HUES6 (cell line): ENCODE measurements around the gene UBN2.
A peak's percentile ranks its signal among the peaks of the same experiment; 100 is the strongest.

Experiments
- H3K27ac ChIP-seq: 2 replicates; pipeline ENCODE4 v1.7.0; 2013; ENCODE audit warnings: low read depth, mild to moderate bottlenecking, low read length, inconsistent platforms
- H3K27me3 ChIP-seq: 2 replicates; pipeline ENCODE4 v1.6.1; 2013; ENCODE audit warnings: low read length; ENCODE audit not compliant: control insufficient read depth, insufficient read depth
- H3K36me3 ChIP-seq: 2 replicates; pipeline ENCODE4 v1.6.1; 2013; ENCODE audit warnings: low read length; ENCODE audit not compliant: control insufficient read depth, insufficient read depth
- H3K4me1 ChIP-seq: 2 replicates; pipeline ENCODE4 v1.6.1; 2013; ENCODE audit warnings: low read length; ENCODE audit not compliant: control insufficient read depth, insufficient read depth
- H3K4me3 ChIP-seq: 2 replicates; pipeline ENCODE4 v1.5.1; 2013; ENCODE audit warnings: low read depth, low read length
- H3K9ac ChIP-seq: one replicate; pipeline ENCODE4 v1.6.1; 2013; ENCODE audit warnings: mild to moderate bottlenecking, low read length
- H3K9me3 ChIP-seq: 2 replicates; pipeline ENCODE4 v1.6.1; 2013; ENCODE audit warnings: low read depth, low read length; ENCODE audit not compliant: control insufficient read depth, insufficient read depth

UBN2 gene

GRCh38 chr7:139232377-139232717, 1.3 kb downstream of the UBN2 start:
- Histone ChIP-seq H3K9me3 (no peaks in the 10 kb centered on the region), H3K27ac (no peak overlapping the region), H3K27me3 (no peaks in the 10 kb centered on the region), H3K9ac (peak overlapping the region; percentile 92), H3K4me3 (peak overlapping the region; percentile 98), H3K36me3 (peaks cover 6% of the 10 kb centered on the region), H3K4me1 (peaks cover 9% of the 10 kb centered on the region)

GRCh38 chr7:139232904-139233303, 1.9 kb downstream of the UBN2 start:
- peak overlapping the region; percentile 98 for H3K4me3 ChIP-seq
- peaks cover 9% of the 10 kb centered on the region for H3K4me1 ChIP-seq
- peaks cover 12% of the 10 kb centered on the region for H3K36me3 ChIP-seq
- H3K27ac ChIP-seq = no peak overlapping the region
- no peak overlapping the region for H3K9ac ChIP-seq
- H3K9me3 ChIP-seq = no peaks in the 10 kb centered on the region
- no peaks in the 10 kb centered on the region for H3K27me3 ChIP-seq

DNA sequence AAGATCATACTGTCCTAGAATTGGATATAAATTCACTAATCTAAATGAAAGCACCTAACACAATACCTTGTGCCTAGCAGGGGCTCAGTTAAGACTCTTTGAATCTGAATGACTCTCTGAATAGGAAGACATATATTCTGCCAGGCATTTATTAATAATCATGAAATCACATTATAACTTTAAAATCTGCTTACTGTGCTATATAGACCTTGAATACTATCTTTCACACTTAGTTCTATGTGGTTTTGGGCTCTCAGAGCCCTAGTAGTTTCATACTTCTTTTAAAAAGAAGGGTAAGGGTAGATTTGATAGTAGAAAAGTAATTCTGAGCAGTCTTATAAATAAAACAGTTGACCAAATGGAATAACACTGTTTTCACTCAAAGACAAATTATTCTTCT, 10.2 kb downstream of the UBN2 start:
- Histone ChIP-seq H3K4me1 (no peaks in the 10 kb centered on the region), H3K27me3 (no peaks in the 10 kb centered on the region), H3K9ac (no peak overlapping the region), H3K4me3 (no peak overlapping the region), H3K27ac (no peak overlapping the region), H3K9me3 (no peaks in the 10 kb centered on the region), H3K36me3 (peaks cover 69% of the 10 kb centered on the region)

GRCh38 chr7:139242741-139243281, 11.8 kb downstream of the UBN2 start:
- Histone ChIP-seq H3K4me1 (no peaks in the 10 kb centered on the region), H3K9me3 (no peaks in the 10 kb centered on the region), H3K36me3 (peaks cover 72% of the 10 kb centered on the region), H3K27ac (no peak overlapping the region), H3K9ac (no peak overlapping the region), H3K4me3 (no peak overlapping the region), H3K27me3 (no peaks in the 10 kb centered on the region)

- no peaks in the 10 kb centered on the region for H3K9me3 ChIP-seq
- no peak overlapping the region for H3K9ac ChIP-seq
- H3K27me3 ChIP-seq = no peaks in the 10 kb centered on the region
- no peak overlapping the region for H3K4me3 ChIP-seq
- no peak overlapping the region for H3K27ac ChIP-seq
- no peaks in the 10 kb centered on the region for H3K4me1 ChIP-seq
- H3K36me3 ChIP-seq = peaks cover 80% of the 10 kb centered on the region
Observed at GRCh38 chr7:139245401-139245800, 14.4 kb downstream of the UBN2 start.

- Histone ChIP-seq H3K9ac (no peak overlapping the region), H3K4me1 (no peaks in the 10 kb centered on the region), H3K4me3 (no peak overlapping the region), H3K27me3 (no peaks in the 10 kb centered on the region), H3K27ac (no peak overlapping the region), H3K36me3 (peaks cover 80% of the 10 kb centered on the region), H3K9me3 (no peaks in the 10 kb centered on the region)
Observed at GRCh38 chr7:139246494-139246893, 15.5 kb downstream of the UBN2 start.

DNA sequence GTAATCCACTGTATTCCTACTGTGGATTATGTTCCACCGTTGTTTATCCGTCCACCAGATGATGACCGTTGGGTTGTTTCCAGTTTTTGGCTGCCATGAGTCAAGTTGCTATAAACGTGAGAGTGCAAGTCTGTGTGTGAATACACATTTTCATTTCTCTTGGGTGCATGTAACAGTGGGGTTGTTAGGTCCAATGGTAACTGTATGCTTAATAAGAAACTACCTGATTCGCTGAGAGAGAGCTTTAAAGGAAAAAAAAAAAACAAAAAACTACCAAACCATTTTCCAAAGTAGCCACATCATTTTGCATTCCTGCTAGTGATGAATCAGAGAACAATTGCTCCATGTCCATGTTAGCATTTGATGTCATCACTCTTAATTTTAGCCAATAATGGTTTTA, 15.9 kb downstream of the UBN2 start:
- no peak overlapping the region for H3K4me3 ChIP-seq
- H3K36me3 ChIP-seq = peaks cover 82% of the 10 kb centered on the region
- H3K27me3 ChIP-seq = no peaks in the 10 kb centered on the region
- no peak overlapping the region for H3K9ac ChIP-seq
- no peak overlapping the region for H3K27ac ChIP-seq
- no peaks in the 10 kb centered on the region for H3K9me3 ChIP-seq
- H3K4me1 ChIP-seq = no peaks in the 10 kb centered on the region

DNA sequence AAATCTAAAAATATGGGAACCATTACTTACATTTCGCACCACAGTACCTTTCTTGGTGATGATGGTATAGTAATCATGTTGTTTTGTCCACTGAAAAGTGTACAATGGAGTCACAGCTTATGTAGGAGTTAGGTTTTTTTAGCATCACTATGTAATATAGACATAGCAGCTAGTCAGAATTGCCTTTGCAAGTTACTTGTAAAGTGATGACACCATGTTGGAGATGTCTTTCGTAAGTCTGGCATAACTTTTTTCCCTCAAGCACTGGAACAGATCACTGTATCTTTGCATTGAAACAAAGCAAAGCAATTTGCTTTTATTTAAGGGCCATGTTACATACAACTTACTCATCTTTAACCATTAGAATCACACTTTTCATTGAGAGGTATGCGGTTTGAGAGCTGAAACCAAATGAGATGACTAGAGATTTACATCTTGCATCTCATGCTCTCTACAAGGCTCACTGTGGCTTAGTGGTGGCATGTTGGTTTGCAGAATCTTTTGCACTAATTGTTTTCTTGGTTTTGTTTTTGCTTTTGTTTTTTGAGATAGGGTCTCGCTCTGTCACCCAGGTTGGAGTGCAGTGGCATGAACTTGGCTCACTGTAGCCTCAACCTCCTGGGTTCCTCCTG, 18.3 kb downstream of the UBN2 start:
- no peaks in the 10 kb centered on the region for H3K4me1 ChIP-seq
- no peaks in the 10 kb centered on the region for H3K27me3 ChIP-seq
- no peak overlapping the region for H3K4me3 ChIP-seq
- no peak overlapping the region for H3K9ac ChIP-seq
- H3K27ac ChIP-seq = no peak overlapping the region
- no peaks in the 10 kb centered on the region for H3K9me3 ChIP-seq
- H3K36me3 ChIP-seq = peaks cover 92% of the 10 kb centered on the region

GRCh38 chr7:139252451-139252850, 21.4 kb downstream of the UBN2 start:
- no peak overlapping the region for H3K4me3 ChIP-seq
- H3K4me1 ChIP-seq = no peaks in the 10 kb centered on the region
- H3K9ac ChIP-seq = no peak overlapping the region
- peaks cover 82% of the 10 kb centered on the region for H3K36me3 ChIP-seq
- H3K27me3 ChIP-seq = no peaks in the 10 kb centered on the region
- no peaks in the 10 kb centered on the region for H3K9me3 ChIP-seq
- H3K27ac ChIP-seq = no peak overlapping the region

DNA sequence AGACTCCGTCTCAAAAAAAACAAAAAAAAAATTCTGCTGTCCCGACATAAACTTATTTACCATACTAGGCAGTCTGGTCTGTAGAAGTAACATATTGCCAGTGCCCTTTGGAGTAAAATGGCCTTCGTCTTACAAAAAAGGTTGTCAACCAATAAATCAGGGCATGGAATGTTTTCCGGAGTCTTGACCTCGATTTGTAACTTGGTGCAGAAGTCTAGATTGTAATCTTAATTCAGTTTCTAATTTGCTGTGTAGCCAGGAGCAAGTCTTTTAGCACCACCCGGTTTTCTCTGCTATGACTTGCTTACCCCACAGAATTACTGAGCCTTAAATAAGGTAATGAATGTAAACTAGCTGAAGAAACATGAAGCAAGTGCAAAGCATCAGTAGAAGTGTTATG, 23.2 kb downstream of the UBN2 start:
- Histone ChIP-seq H3K27me3 (no peaks in the 10 kb centered on the region), H3K36me3 (peaks cover 82% of the 10 kb centered on the region), H3K9ac (no peak overlapping the region), H3K9me3 (no peaks in the 10 kb centered on the region), H3K4me1 (no peaks in the 10 kb centered on the region), H3K27ac (no peak overlapping the region), H3K4me3 (no peak overlapping the region)

- H3K4me3 ChIP-seq = no peak overlapping the region
- H3K9ac ChIP-seq = no peak overlapping the region
- peaks cover 82% of the 10 kb centered on the region for H3K36me3 ChIP-seq
- H3K4me1 ChIP-seq = no peaks in the 10 kb centered on the region
- H3K27ac ChIP-seq = no peak overlapping the region
- no peaks in the 10 kb centered on the region for H3K9me3 ChIP-seq
- no peaks in the 10 kb centered on the region for H3K27me3 ChIP-seq
Observed at GRCh38 chr7:139254728-139255127, 23.7 kb downstream of the UBN2 start.
